Smooth muscle cell (in vitro differentiated cells): Measurements from ENCODE around the gene FOXL3. TPM values are rescaled to one million over a fixed set of nuclear protein-coding genes. Genes with fewer than 3 reads are reported as not detected.

ENCODE experiments used
- DNase-seq: peaks from one replicate; lab custom pipeline; 2025; ENCODE audit not compliant: unreplicated experiment; lab: John Stamatoyannopoulos, UW
- H2AFZ ChIP-seq: fragments of 200-600 bp; sonication (generic); 2 replicates; pipeline ENCODE4 v1.6.0; 2016; ENCODE audit warnings: antibody characterized with exemption, low read depth, mild to moderate bottlenecking
- H3F3A ChIP-seq: fragments of 200-600 bp; sonication (generic); 2 replicates; pipeline ENCODE4 v1.6.0; 2017; ENCODE audit warnings: antibody characterized with exemption, low read depth
- H3K27ac ChIP-seq: fragments of 200-600 bp; sonication (generic); 2 replicates; pipeline ENCODE4 v1.5.1; 2016; ENCODE audit warnings: low read depth, mild to moderate bottlenecking
- H3K27me3 ChIP-seq: fragments of 200-600 bp; sonication (generic); 2 replicates; pipeline ENCODE4 v1.6.1; 2016; ENCODE audit warnings: low read depth, mild to moderate bottlenecking
- H3K36me3 ChIP-seq: fragments of 200-600 bp; sonication (generic); 2 replicates; pipeline ENCODE4 v1.5.1; 2016; ENCODE audit warnings: low read depth
- H3K4me1 ChIP-seq: fragments of 200-600 bp; sonication (generic); 2 replicates; pipeline ENCODE4 v1.5.1; 2016; ENCODE audit warnings: low read depth
- H3K4me2 ChIP-seq: fragments of 200-600 bp; sonication (generic); 2 replicates; pipeline ENCODE4 v1.6.0; 2016; ENCODE audit warnings: mild to moderate bottlenecking
- H3K4me3 ChIP-seq: fragments of 200-600 bp; sonication (generic); 2 replicates; pipeline ENCODE4 v1.5.1; 2016; ENCODE audit warnings: mild to moderate bottlenecking
- H3K79me2 ChIP-seq: fragments of 200-600 bp; sonication (generic); 2 replicates; pipeline ENCODE4 v1.6.0; 2016; ENCODE audit warnings: low read depth, mild to moderate bottlenecking
- H3K9ac ChIP-seq: fragments of 200-600 bp; sonication (generic); 2 replicates; pipeline ENCODE4 v1.6.0; 2016; ENCODE audit warnings: low read depth
- H3K9me3 ChIP-seq: fragments of 200-600 bp; sonication (generic); replicated peaks from 2 replicates; pipeline ENCODE4 v1.5.1; 2016; ENCODE audit warnings: low read depth
- H4K20me1 ChIP-seq: fragments of 200-600 bp; sonication (generic); 2 replicates; pipeline ENCODE4 v1.6.0; 2016; ENCODE audit warnings: low read depth
- CTCF ChIP-seq: fragments of 200-600 bp; sonication (generic); IDR thresholded peaks from 2 replicates; pipeline ENCODE4 v1.5.1; 2017; ENCODE audit warnings: borderline replicate concordance, mild to moderate bottlenecking, antibody characterized with exemption; ENCODE audit not compliant: insufficient read depth, poor library complexity, severe bottlenecking
- WGBS: methylation state at CpG from one replicate; pipeline ENCODE4 v1.1.7; 2016; ENCODE audit warnings: low lambda C conversion rate; 5-methylcytosine and 5-hydroxymethylcytosine counted together
- polyA plus RNA-seq: library from polyadenylated mRNA; unstranded; fragments of >200 nt; fragmentation: Nextera tagmentation; extraction: Ambion mirVana; gene quantifications from 2 replicates; pipeline ENCODE4 v1.2.1, GENCODE V29; 2016
- total RNA-seq: library from RNA; depleted of rRNA; stranded (reverse); fragments of >200 nt; gene quantifications from 2 replicates; pipeline ENCODE4 v1.2.3, GENCODE V29; 2014

The FOXL3 gene
- total and polyA plus RNA-seq, 2 experiments from 2014 or later = not detected

- H3K27ac ChIP-seq = no peak overlapping the region
- no peaks in the 10 kb centered on the region for H3K79me2 ChIP-seq
- 94% methylated on average over 35 of the region's 35 CpGs for WGBS
- H3K4me1 ChIP-seq = no peaks in the 10 kb centered on the region
- no peaks in the 10 kb centered on the region for H3F3A ChIP-seq
- H2AFZ ChIP-seq = no peak overlapping the region
- no peak overlapping the region for H3K4me2 ChIP-seq
- no peak overlapping the region for H3K9ac ChIP-seq
- no peaks in the 10 kb centered on the region for H3K36me3 ChIP-seq
- DNase-seq = no peak
- no peak overlapping the region for H3K4me3 ChIP-seq
- no peaks in the 10 kb centered on the region for H3K9me3 ChIP-seq
- no peaks in the 10 kb centered on the region for H4K20me1 ChIP-seq
- TF ChIP-seq CTCF = no peak
- no peaks in the 10 kb centered on the region for H3K27me3 ChIP-seq
Measured at GRCh38 chr7:305410-306151, 15.6 kb downstream of the FOXL3 start.

GRCh38 chr7:307970-308369 is 18.0 kb downstream of the FOXL3 start:
- TF ChIP-seq CTCF = no peak
- Histone ChIP-seq H2AFZ (no peak overlapping the region), H3K9me3 (no peaks in the 10 kb centered on the region), H3K9ac (no peak overlapping the region), H4K20me1 (no peaks in the 10 kb centered on the region), H3K79me2 (no peaks in the 10 kb centered on the region), H3K36me3 (no peaks in the 10 kb centered on the region), H3K4me2 (no peak overlapping the region), H3K4me3 (no peak overlapping the region), H3F3A (no peaks in the 10 kb centered on the region), H3K4me1 (no peaks in the 10 kb centered on the region), H3K27me3 (no peaks in the 10 kb centered on the region), H3K27ac (no peak overlapping the region)
- DNase-seq = no peak
- WGBS = 84% methylated on average over 3 of the region's 3 CpGs

- Histone ChIP-seq H3K9ac (no peak overlapping the region), H3K36me3 (no peaks in the 10 kb centered on the region), H3K9me3 (no peaks in the 10 kb centered on the region), H3K4me3 (no peak overlapping the region), H3K27me3 (no peaks in the 10 kb centered on the region), H3K4me2 (no peak overlapping the region), H3K4me1 (no peaks in the 10 kb centered on the region), H2AFZ (no peak overlapping the region), H3F3A (no peaks in the 10 kb centered on the region), H3K79me2 (no peaks in the 10 kb centered on the region), H4K20me1 (no peaks in the 10 kb centered on the region), H3K27ac (no peak overlapping the region)
- 93% methylated on average over 19 of the region's 19 CpGs for WGBS
- no peak for TF ChIP-seq CTCF
- DNase-seq = no peak
Measured at GRCh38 chr7:309586-310228, 19.7 kb downstream of the FOXL3 start.
